Endodermal cell (in vitro differentiated cells): ENCODE measurements around the gene RBBP7. TPM values are rescaled to one million over a fixed set of nuclear protein-coding genes. Genes with fewer than 3 reads are reported as not detected.

Source experiments
- DNase-seq: peaks from one replicate; pipeline ENCODE4 v3.0.0-alpha.2; 2017
- H3K27ac ChIP-seq: 2 replicates; pipeline ENCODE4 v1.5.1; 2013; ENCODE audit warnings: mild to moderate bottlenecking, low read depth, low read length, moderate library complexity
- H3K27me3 ChIP-seq: 2 replicates; pipeline ENCODE4 v1.6.1; 2013; ENCODE audit warnings: mild to moderate bottlenecking, low read length, moderate library complexity; ENCODE audit not compliant: insufficient read depth, control insufficient read depth, poor library complexity, severe bottlenecking
- H3K36me3 ChIP-seq: 2 replicates; pipeline ENCODE4 v1.7.0; 2013; ENCODE audit warnings: mild to moderate bottlenecking, low read length, moderate library complexity; ENCODE audit not compliant: control insufficient read depth, insufficient read depth
- H3K4me1 ChIP-seq: one replicate; pipeline ENCODE4 v1.7.0; 2013; ENCODE audit warnings: low read length; ENCODE audit not compliant: control insufficient read depth, insufficient read depth
- H3K4me3 ChIP-seq: 2 replicates; pipeline ENCODE4 v1.5.1; 2013; ENCODE audit warnings: mild to moderate bottlenecking, low read length, moderate library complexity
- H3K9ac ChIP-seq: 2 replicates; pipeline ENCODE4 v1.6.1; 2013; ENCODE audit warnings: mild to moderate bottlenecking, low read length, moderate library complexity; ENCODE audit not compliant: poor library complexity, severe bottlenecking; ENCODE audit errors: extremely low read depth
- H3K9me3 ChIP-seq: 2 replicates; pipeline ENCODE4 v1.6.1; 2013; ENCODE audit warnings: mild to moderate bottlenecking, low read length, moderate library complexity; ENCODE audit not compliant: control insufficient read depth
- H3K27ac Mint-ChIP-seq: 2 replicates; pipeline ENCODE4 v1.8.0; 2020; ENCODE audit warnings: mixed read lengths
- H3K27me3 Mint-ChIP-seq: 2 replicates; pipeline ENCODE4 v1.8.0; 2021; ENCODE audit warnings: mild to moderate bottlenecking, mixed read lengths; ENCODE audit not compliant: insufficient read depth
- H3K36me3 Mint-ChIP-seq: 2 replicates; pipeline ENCODE4 v1.8.0; 2020; ENCODE audit warnings: low read depth, mixed read lengths
- H3K4me1 Mint-ChIP-seq: 2 replicates; pipeline ENCODE4 v1.8.0; 2020; ENCODE audit warnings: mixed read lengths
- H3K4me3 Mint-ChIP-seq: 2 replicates; pipeline ENCODE4 v1.8.0; 2020; ENCODE audit warnings: mild to moderate bottlenecking, moderate library complexity, mixed read lengths
- H3K9me3 Mint-ChIP-seq: 2 replicates; pipeline ENCODE4 v1.8.0; 2020; ENCODE audit warnings: mild to moderate bottlenecking, mixed read lengths
- WGBS, 2 experiments: methylation state at CpG; one replicate each; pipeline versions ENCODE4 v1.1.5 to v1.1.7; 2013; ENCODE audit warnings: missing lambda C conversion rate in 2 of 2, mixed read lengths in 1 of 2; ENCODE audit not compliant: insufficient coverage in 1 of 2, insufficient read length in 1 of 2; 5-methylcytosine and 5-hydroxymethylcytosine counted together
- total RNA-seq, 2 donors: library from RNA; stranded (reverse); fragmentation: NEBNext Ultra II Directional in 1 of 2; extraction: Animal tissue kit (Norgen Biotek cat#: 25700) in 1 of 2; gene quantifications; 2 replicates in 1 of 2; 3 replicates in 1 of 2; pipeline ENCODE4 v1.2.1, GENCODE V29; 2021
- TF ChIP-seq, protein P1 (sequence below): fragments of 200-600 bp; sonication (generic); conservative IDR thresholded peaks from 2 replicates; pipeline ENCODE4 v1.5.0; 2021; ENCODE audit warnings: antibody characterized with exemption, mild to moderate bottlenecking

RBBP7 gene
- total RNA-seq, 2 donors from 2014 or later, result 135 to 239 TPM

DNA sequence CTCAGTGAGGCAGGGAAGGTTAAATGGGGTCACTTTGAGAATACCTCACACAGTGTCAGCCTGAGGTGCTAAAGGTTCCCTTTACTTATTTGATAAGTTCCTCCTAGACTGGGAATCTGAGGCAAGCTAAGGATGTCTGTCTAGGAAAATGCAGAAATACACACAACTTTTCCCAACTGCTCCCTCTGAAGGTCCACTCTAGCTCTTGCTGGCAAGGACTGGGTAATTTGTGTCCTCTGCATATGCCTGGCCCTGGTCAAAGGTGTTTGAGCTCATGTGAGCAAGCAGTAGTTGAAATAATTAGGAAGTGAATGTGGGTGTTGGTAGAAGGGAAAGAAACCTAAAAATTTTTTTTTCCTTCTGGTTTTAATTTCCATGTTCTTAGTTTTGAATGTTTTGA, 62.6 kb downstream of the RBBP7 start:
- Histone ChIP-seq H3K27ac (no peak overlapping the region), H3K4me1 (no peaks in the 10 kb centered on the region), H3K9ac (no peak overlapping the region), H3K9me3 (no peaks in the 10 kb centered on the region), H3K4me3 (no peak overlapping the region), H3K36me3 (no peaks in the 10 kb centered on the region), H3K27me3 (no peaks in the 10 kb centered on the region)
- Mint-ChIP-seq H3K4me3 (no peak overlapping the region), H3K9me3 (no peaks in the 10 kb centered on the region), H3K27me3 (no peaks in the 10 kb centered on the region), H3K36me3 (peaks cover 18% of the 10 kb centered on the region), H3K4me1 (peaks cover 20% of the 10 kb centered on the region), H3K27ac (peak overlapping the region; percentile 67)
- peak; percentile 61 for DNase-seq
- TF ChIP-seq, protein P1, sequence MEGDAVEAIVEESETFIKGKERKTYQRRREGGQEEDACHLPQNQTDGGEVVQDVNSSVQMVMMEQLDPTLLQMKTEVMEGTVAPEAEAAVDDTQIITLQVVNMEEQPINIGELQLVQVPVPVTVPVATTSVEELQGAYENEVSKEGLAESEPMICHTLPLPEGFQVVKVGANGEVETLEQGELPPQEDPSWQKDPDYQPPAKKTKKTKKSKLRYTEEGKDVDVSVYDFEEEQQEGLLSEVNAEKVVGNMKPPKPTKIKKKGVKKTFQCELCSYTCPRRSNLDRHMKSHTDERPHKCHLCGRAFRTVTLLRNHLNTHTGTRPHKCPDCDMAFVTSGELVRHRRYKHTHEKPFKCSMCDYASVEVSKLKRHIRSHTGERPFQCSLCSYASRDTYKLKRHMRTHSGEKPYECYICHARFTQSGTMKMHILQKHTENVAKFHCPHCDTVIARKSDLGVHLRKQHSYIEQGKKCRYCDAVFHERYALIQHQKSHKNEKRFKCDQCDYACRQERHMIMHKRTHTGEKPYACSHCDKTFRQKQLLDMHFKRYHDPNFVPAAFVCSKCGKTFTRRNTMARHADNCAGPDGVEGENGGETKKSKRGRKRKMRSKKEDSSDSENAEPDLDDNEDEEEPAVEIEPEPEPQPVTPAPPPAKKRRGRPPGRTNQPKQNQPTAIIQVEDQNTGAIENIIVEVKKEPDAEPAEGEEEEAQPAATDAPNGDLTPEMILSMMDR, result peak; percentile 60

DNA sequence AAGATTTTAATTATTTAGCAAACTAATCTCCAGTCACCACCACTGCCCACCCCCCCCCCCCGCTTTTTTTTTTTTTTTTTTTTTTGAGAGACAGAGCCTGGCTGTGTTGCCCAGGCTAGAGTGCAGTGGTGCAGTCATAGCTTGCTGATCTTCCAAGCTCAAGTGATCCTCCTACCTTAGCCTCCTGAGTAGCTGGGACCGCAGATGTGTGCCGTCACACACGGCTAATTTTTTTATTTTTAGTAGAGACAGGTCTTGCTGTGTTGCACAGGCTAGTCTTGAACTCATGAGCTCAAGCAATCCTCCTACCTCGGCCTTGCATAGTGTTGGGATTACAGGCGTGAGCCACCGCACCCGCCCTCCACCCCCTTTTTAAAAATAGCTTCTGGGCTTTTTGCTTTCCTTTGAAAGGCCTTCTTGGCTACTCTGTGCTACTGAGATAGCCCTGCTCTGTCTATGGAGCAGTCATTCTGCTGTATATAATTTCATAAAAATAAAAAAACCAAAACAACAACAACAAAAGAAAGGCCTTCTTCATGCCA, 65.2 kb downstream of the RBBP7 start:
- no peak overlapping the region for H3K9ac ChIP-seq
- Mint-ChIP-seq H3K27me3 (no peaks in the 10 kb centered on the region), H3K27ac (peak overlapping the region; percentile 75), H3K36me3 (peaks cover 29% of the 10 kb centered on the region), H3K4me1 (peaks cover 20% of the 10 kb centered on the region), H3K9me3 (no peaks in the 10 kb centered on the region), H3K4me3 (no peak overlapping the region)
- TF ChIP-seq, protein P1, result no peak
- no peak overlapping the region for H3K27ac ChIP-seq
- H3K4me1 ChIP-seq, result no peaks in the 10 kb centered on the region
- H3K36me3 ChIP-seq, result no peaks in the 10 kb centered on the region
- H3K4me3 ChIP-seq, result no peak overlapping the region
- no peak for DNase-seq
- no peaks in the 10 kb centered on the region for H3K9me3 ChIP-seq
- no peaks in the 10 kb centered on the region for H3K27me3 ChIP-seq
- 86 to 100% methylated on average over 1 to 7 of the region's 8 CpGs for WGBS, 2 experiments

DNA sequence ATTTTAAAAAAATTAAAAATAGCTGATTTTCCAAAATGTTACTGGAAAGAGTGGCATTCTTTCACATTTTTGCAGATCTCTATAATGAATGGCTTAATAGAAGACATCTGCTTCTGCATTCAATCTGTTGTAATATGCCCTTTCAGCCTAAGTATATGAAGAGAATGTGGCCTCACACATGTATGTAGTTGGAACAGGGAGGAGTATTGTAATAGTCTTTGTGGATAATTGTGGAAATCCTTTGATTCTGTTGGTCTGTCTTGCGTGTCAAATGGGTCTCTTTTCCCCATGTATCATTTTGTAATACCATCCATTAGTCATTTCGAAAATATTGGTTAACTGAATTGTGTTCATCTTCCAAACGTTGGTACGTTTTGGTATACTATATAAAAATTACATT, 72.3 kb downstream of the RBBP7 start:
- Histone ChIP-seq H3K9me3 (no peaks in the 10 kb centered on the region), H3K4me3 (no peak overlapping the region), H3K9ac (no peak overlapping the region), H3K4me1 (no peaks in the 10 kb centered on the region), H3K27ac (no peak overlapping the region), H3K36me3 (peaks cover 9% of the 10 kb centered on the region), H3K27me3 (no peaks in the 10 kb centered on the region)
- WGBS, 2 experiments, result 100% methylated on average over 4 of the region's 4 CpGs; no CpG with 5 or more reads in 1 of the 2 experiments
- Mint-ChIP-seq H3K9me3 (no peaks in the 10 kb centered on the region), H3K36me3 (peaks cover 45% of the 10 kb centered on the region), H3K4me1 (no peaks in the 10 kb centered on the region), H3K27ac (no peak overlapping the region), H3K27me3 (no peaks in the 10 kb centered on the region), H3K4me3 (no peak overlapping the region)
- TF ChIP-seq, protein P1, result no peak
- no peak for DNase-seq
